ENCODE results near the gene SHROOM1. TPM values are rescaled to one million over a fixed set of nuclear protein-coding genes. Genes with fewer than 3 reads are reported as not detected.

Gene SHROOM1
- total and polyA plus RNA-seq, 9 of the 15 experiments (the other 6 are each of a cell fraction or from before 2014, with no cell fraction given) = 0.44 to 26.5 (median 11.9) TPM

GRCh38 chr5:132776938-132777208 lies 53.6 kb downstream of the SHROOM1 start (continued):
- TF ChIP-seq, protein P1, sequence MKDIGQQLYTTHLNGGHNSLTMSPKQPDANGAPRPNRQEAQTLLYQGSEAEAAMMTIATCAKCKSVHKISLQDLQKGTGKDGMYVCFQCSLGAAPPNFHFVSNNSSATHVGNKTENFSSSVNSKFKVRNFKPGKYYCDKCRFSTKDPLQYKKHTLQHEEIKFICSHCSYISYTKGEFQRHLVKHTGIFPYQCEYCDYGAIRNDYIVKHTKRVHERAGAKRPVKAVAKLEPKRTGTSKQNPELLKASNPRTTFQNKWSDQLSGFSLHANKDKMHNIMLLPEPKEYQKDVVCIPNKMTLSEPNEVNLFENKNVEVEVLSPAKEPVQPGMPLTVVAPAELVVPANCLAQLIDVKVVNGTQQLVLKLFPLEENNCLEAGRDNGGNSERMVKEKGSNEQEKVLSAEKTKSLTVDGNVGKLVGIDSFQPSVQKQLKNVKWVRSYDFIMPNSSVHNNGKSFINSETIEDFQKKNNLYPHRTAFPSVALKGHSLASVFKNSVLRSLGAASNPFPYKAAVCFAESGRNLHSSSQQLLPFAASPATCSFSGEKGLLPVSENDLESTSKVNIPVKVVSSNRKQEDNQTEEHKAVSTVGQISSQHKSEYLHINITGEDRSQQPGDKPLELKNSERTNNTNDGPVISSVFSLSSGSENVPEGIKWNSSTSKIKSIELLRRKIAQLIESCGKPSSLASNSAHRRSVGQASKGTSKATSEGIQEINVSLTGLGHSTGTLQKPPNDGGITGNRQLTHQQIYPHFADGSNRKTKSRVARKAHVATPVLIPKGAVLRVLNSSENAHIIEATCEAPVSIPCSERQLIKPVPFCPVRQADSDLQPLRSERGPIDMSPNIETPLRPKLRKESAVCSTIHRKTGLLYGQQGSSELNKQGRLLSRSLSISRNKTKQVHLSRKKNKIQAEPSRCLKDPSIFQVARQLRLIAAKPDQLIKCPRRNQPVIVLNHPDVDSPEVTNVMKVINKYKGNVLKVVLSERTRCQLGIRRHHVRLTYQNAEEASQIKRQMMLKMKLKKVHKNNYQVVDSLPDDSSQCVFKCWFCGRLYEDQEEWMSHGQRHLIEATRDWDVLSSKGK (CRISPR knock-in tag; IDR thresholded peaks at IDR 0.05) = no peak
- peak in 1 of 2 experiments; percentile 49 for TF ChIP-seq E2F6 (IDR thresholded peaks at IDR 0.05; ENCODE audit: borderline replicate concordance in 1 of 2, extremely low read depth in 1 of 2, insufficient read depth in 1 of 2, insufficient read length in 1 of 2, low read depth in 1 of 2, low read length in 1 of 2, poor library complexity in 1 of 2, severe bottlenecking in 1 of 2)
- TF ChIP-seq, protein P2, sequence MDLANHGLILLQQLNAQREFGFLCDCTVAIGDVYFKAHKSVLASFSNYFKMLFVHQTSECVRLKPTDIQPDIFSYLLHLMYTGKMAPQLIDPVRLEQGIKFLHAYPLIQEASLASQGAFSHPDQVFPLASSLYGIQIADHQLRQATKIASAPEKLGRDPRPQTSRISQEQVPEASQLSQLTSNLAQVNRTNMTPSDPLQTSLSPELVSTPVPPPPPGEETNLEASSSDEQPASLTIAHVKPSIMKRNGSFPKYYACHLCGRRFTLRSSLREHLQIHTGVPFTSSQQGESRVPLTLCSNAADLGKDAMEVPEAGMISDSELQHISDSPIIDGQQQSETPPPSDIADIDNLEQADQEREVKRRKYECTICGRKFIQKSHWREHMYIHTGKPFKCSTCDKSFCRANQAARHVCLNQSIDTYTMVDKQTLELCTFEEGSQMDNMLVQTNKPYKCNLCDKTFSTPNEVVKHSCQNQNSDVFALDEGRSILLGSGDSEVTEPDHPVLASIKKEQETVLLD (IDR thresholded peaks at IDR 0.05) = no peak
- TF ChIP-seq BRD4 (IDR thresholded peaks at IDR 0.05) = no peak
- no peak for TF ChIP-seq FUS (optimal IDR thresholded peaks at IDR 0.05; ENCODE audit: low read depth, low read length)
- no peak for TF ChIP-seq HMG20B (CRISPR knock-in tag; IDR thresholded peaks at IDR 0.05)
- 0 out of 2 replicates have a peak, but pooled peaks have one; percentile 28 for TF ChIP-seq ZNF282 (CRISPR knock-in tag; IDR thresholded peaks at IDR 0.05)
- TF ChIP-seq, protein P3, sequence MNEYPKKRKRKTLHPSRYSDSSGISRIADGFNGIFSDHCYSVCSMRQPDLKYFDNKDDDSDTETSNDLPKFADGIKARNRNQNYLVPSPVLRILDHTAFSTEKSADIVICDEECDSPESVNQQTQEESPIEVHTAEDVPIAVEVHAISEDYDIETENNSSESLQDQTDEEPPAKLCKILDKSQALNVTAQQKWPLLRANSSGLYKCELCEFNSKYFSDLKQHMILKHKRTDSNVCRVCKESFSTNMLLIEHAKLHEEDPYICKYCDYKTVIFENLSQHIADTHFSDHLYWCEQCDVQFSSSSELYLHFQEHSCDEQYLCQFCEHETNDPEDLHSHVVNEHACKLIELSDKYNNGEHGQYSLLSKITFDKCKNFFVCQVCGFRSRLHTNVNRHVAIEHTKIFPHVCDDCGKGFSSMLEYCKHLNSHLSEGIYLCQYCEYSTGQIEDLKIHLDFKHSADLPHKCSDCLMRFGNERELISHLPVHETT (CRISPR knock-in tag; conservative IDR thresholded peaks at IDR 0.05 in 1 of 2, IDR thresholded peaks at IDR 0.05 in 1 of 2) = no peak
- no peak for TF ChIP-seq DPF2 (IDR thresholded peaks at IDR 0.05)
- TF ChIP-seq PHF8 (IDR thresholded peaks at IDR 0.05; ENCODE audit: borderline replicate concordance, low read length) = peak; percentile 56; the same call in 1 of the 2 replicates
- 0 out of 4 replicates have a peak, but pooled peaks of 1 of the 2 experiments have one; percentile 16 for TF ChIP-seq UBTF (IDR thresholded peaks at IDR 0.05; ENCODE audit: borderline replicate concordance in 1 of 2, low read depth in 2 of 2, low read length in 2 of 2)
- TF ChIP-seq TRIM24 (IDR thresholded peaks at IDR 0.05) = no peak
- no peak for TF ChIP-seq ZKSCAN1 (IDR thresholded peaks at IDR 0.05; ENCODE audit: low read depth, low read length)
- TF ChIP-seq JUND (IDR thresholded peaks at IDR 0.05; ENCODE audit: borderline replicate concordance, low read depth, low read length) = no peak
- TF ChIP-seq JUND (tag; IDR thresholded peaks at IDR 0.05; ENCODE audit: borderline replicate concordance, low read depth, low read length) = no peak
- TF ChIP-seq NCOR1 (IDR thresholded peaks at IDR 0.05) = no peak
- no peak for TF ChIP-seq PCBP2 (IDR thresholded peaks at IDR 0.05; ENCODE audit: low read depth, low read length, poor library complexity, severe bottlenecking)
- no peak for TF ChIP-seq ZBTB8A (IDR thresholded peaks at IDR 0.05; ENCODE audit: partially characterized antibody)
- no peak for TF ChIP-seq NFE2 (IDR thresholded peaks at IDR 0.05; ENCODE audit: low read depth)
- no peak for TF ChIP-seq NCOA1 (IDR thresholded peaks at IDR 0.05; ENCODE audit: low read depth)

Measured in K562 (cell line).